ENCODE measurements around the gene SPAG5. TPM values are rescaled to one million over a fixed set of nuclear protein-coding genes. Genes with fewer than 3 reads are reported as not detected.

SPAG5 gene
- total and polyA plus RNA-seq, 9 of the 15 experiments (the other 6 are each of a cell fraction or from before 2014, with no cell fraction given): 94.4 to 286 (median 151) TPM

- no peak; the same call in 1 of the 2 replicates for TF ChIP-seq BCOR (IDR thresholded peaks at IDR 0.05)
- no peak for TF ChIP-seq ZNF584 (CRISPR knock-in tag; IDR thresholded peaks at IDR 0.05; ENCODE audit: low read depth)
- peak; percentile 22; the same call in 1 of the 2 replicates for TF ChIP-seq SOX6 (IDR thresholded peaks at IDR 0.05)
- 0 out of 2 replicates have a peak, but pooled peaks have one; percentile 38 for TF ChIP-seq HIVEP1 (CRISPR knock-in tag; IDR thresholded peaks at IDR 0.05)
- TF ChIP-seq, protein P1, sequence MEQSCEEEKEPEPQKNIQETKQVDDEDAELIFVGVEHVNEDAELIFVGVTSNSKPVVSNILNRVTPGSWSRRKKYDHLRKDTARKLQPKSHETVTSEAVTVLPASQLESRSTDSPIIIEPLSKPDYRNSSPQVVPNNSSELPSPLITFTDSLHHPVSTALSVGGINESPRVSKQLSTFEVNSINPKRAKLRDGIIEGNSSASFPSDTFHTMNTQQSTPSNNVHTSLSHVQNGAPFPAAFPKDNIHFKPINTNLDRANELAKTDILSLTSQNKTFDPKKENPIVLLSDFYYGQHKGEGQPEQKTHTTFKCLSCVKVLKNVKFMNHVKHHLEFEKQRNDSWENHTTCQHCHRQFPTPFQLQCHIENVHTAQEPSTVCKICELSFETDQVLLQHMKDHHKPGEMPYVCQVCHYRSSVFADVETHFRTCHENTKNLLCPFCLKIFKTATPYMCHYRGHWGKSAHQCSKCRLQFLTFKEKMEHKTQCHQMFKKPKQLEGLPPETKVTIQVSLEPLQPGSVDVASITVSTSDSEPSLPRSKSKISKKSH (CRISPR knock-in tag; IDR thresholded peaks at IDR 0.05): no peak
- TF ChIP-seq MTA3 (IDR thresholded peaks at IDR 0.05; ENCODE audit: borderline replicate concordance): peak; percentile 20; the same call in 1 of the 2 replicates
- TF ChIP-seq PML (IDR thresholded peaks at IDR 0.05; ENCODE audit: low read length): peak; percentile 69
- no peak for TF ChIP-seq RNF219 (CRISPR knock-in tag; IDR thresholded peaks at IDR 0.05)
- TF ChIP-seq, protein P2, sequence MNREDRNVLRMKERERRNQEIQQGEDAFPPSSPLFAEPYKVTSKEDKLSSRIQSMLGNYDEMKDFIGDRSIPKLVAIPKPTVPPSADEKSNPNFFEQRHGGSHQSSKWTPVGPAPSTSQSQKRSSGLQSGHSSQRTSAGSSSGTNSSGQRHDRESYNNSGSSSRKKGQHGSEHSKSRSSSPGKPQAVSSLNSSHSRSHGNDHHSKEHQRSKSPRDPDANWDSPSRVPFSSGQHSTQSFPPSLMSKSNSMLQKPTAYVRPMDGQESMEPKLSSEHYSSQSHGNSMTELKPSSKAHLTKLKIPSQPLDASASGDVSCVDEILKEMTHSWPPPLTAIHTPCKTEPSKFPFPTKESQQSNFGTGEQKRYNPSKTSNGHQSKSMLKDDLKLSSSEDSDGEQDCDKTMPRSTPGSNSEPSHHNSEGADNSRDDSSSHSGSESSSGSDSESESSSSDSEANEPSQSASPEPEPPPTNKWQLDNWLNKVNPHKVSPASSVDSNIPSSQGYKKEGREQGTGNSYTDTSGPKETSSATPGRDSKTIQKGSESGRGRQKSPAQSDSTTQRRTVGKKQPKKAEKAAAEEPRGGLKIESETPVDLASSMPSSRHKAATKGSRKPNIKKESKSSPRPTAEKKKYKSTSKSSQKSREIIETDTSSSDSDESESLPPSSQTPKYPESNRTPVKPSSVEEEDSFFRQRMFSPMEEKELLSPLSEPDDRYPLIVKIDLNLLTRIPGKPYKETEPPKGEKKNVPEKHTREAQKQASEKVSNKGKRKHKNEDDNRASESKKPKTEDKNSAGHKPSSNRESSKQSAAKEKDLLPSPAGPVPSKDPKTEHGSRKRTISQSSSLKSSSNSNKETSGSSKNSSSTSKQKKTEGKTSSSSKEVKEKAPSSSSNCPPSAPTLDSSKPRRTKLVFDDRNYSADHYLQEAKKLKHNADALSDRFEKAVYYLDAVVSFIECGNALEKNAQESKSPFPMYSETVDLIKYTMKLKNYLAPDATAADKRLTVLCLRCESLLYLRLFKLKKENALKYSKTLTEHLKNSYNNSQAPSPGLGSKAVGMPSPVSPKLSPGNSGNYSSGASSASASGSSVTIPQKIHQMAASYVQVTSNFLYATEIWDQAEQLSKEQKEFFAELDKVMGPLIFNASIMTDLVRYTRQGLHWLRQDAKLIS (CRISPR knock-in tag; IDR thresholded peaks at IDR 0.05): no peak
- no peak for TF ChIP-seq KAT8 (IDR thresholded peaks at IDR 0.05; ENCODE audit: low read depth)
- TF ChIP-seq MEIS2 (IDR thresholded peaks at IDR 0.05; ENCODE audit: partially characterized antibody): no peak
Measured at GRCh38 chr17:28571361-28572122, 27.3 kb downstream of the SPAG5 start, which contains the start of gene PIGS (continued).

All from K562 (cell line).